Ovary (tissue), 3 donors: ENCODE data around the gene ADISSP.

Source experiments
- CTCF ChIP-seq, 3 donors: fragments of 450-650 bp in 2 of 3; fragments of 200-600 bp in 1 of 3; IDR thresholded peaks; one replicate each; pipeline versions ENCODE4 v1.5.1 to v1.8.0; 2016 to 2022; ENCODE audit warnings: antibody characterized with exemption in 3 of 3, mild to moderate bottlenecking in 1 of 3
- POLR2A ChIP-seq: fragments of 450-650 bp; IDR thresholded peaks from one replicate; pipeline ENCODE4 v1.6.1; 2017; ENCODE audit warnings: antibody characterized with exemption, mild to moderate bottlenecking, moderate library complexity
- donor health status: DM: no; HTN: no; CAD: no.

GRCh38 chr20:3765171-3765882 is 2.2 kb downstream of the ADISSP start:
- TF ChIP-seq CTCF (IDR thresholded peaks at IDR 0.05) (no peak), POLR2A (no peak)
